Naive thymus-derived CD4-positive, alpha-beta T cell (primary cell): ENCODE measurements around the gene ZNF177. TPM values are rescaled to one million over a fixed set of nuclear protein-coding genes. Genes with fewer than 3 reads are reported as not detected.

Experiments used
- ATAC-seq: fragments of 150-1000 bp; cut with Tn5 transposase; 2 replicates; pipeline ENCODE4 v1.10.0; 2021; ENCODE audit warnings: mild to moderate bottlenecking, moderate library complexity
- CTCF ChIA-PET: fragments of 350-600 bp; sonication (Branson Sonifier 250); formaldehyde crosslinking; loops from one replicate; lab custom pipeline; 2021; ENCODE audit warnings: antibody characterized with exemption; lab: Charles Lee
- POLR2A ChIA-PET: fragments of 350-600 bp; sonication (Branson Sonifier 250); formaldehyde crosslinking; loops from one replicate; lab custom pipeline; 2021; ENCODE audit warnings: antibody characterized with exemption, inconsistent platforms; lab: Charles Lee
- DNase-seq, 9 donors: peaks; one replicate each; pipeline versions ENCODE4 v3.0.0 to v3.0.0-alpha.2; 2020 to 2022; ENCODE audit warnings: mixed read lengths in 1 of 9
- H3K27ac ChIP-seq: one replicate; pipeline ENCODE4 v1.7.0; 2013; ENCODE audit warnings: mild to moderate bottlenecking, low read depth, low read length, moderate library complexity
- H3K27me3 ChIP-seq, 2 donors: one replicate each; pipeline ENCODE4 v1.7.0; 2013; ENCODE audit warnings: low read length in 2 of 2, mild to moderate bottlenecking in 2 of 2, moderate library complexity in 2 of 2; ENCODE audit not compliant: control insufficient read depth in 2 of 2, insufficient read depth in 2 of 2
- H3K36me3 ChIP-seq, 3 experiments: 1 replicate in 2 of 3; 2 replicates in 1 of 3; pipeline ENCODE4 v1.7.0; 2013; ENCODE audit warnings: low read length in 3 of 3, mild to moderate bottlenecking in 3 of 3, moderate library complexity in 1 of 3; ENCODE audit not compliant: insufficient read depth in 3 of 3, control insufficient read depth in 2 of 3
- H3K4me1 ChIP-seq, 2 donors: one replicate each; pipeline ENCODE4 v1.7.0; 2013; ENCODE audit warnings: low read length in 2 of 2, mild to moderate bottlenecking in 2 of 2, moderate library complexity in 1 of 2; ENCODE audit not compliant: control insufficient read depth in 2 of 2, insufficient read depth in 2 of 2
- H3K4me3 ChIP-seq: 2 replicates; pipeline ENCODE4 v1.7.0; 2013; ENCODE audit warnings: mild to moderate bottlenecking, low read length
- H3K9me3 ChIP-seq, 3 experiments: 1 replicate in 2 of 3; 2 replicates in 1 of 3; pipeline ENCODE4 v1.7.0; 2013; ENCODE audit warnings: low read length in 3 of 3; ENCODE audit not compliant: control insufficient read depth in 2 of 3
- H3K27ac Mint-ChIP-seq, 9 donors: one replicate each; pipeline ENCODE4 v1.8.0; 2020 to 2022; ENCODE audit warnings: mixed read lengths in 9 of 9, mild to moderate bottlenecking in 8 of 9, moderate library complexity in 5 of 9, inconsistent platforms in 2 of 9
- H3K27me3 Mint-ChIP-seq, 5 donors: one replicate each; pipeline ENCODE4 v1.8.0; 2021 to 2022; ENCODE audit warnings: mixed read lengths in 5 of 5, mild to moderate bottlenecking in 1 of 5
- H3K36me3 Mint-ChIP-seq, 5 donors: one replicate each; pipeline ENCODE4 v1.8.0; 2020 to 2022; ENCODE audit warnings: mixed read lengths in 5 of 5, mild to moderate bottlenecking in 3 of 5, inconsistent platforms in 1 of 5
- H3K4me1 Mint-ChIP-seq, 7 donors: one replicate each; pipeline ENCODE4 v1.8.0; 2020 to 2022; ENCODE audit warnings: mixed read lengths in 7 of 7, mild to moderate bottlenecking in 3 of 7, inconsistent platforms in 1 of 7
- H3K4me3 Mint-ChIP-seq, 10 donors: one replicate each; pipeline ENCODE4 v1.8.0; 2020 to 2022; ENCODE audit warnings: mild to moderate bottlenecking in 10 of 10, mixed read lengths in 10 of 10, moderate library complexity in 6 of 10, inconsistent platforms in 2 of 10
- H3K9me3 Mint-ChIP-seq, 11 donors: one replicate each; pipeline ENCODE4 v1.8.0; 2020 to 2022; ENCODE audit warnings: mixed read lengths in 11 of 11, mild to moderate bottlenecking in 4 of 11, inconsistent platforms in 1 of 11, moderate library complexity in 1 of 11
- intact Hi-C, 2 donors: fragments of 100-400 bp; cut with micrococcal nuclease; formaldehyde crosslinking; loops; one replicate each; pipeline ENCODE4 v1.15.1; 2023
- polyA plus RNA-seq, 2 donors: library from polyadenylated mRNA; unstranded; fragments of 300-500 nt; fragmentation: Illumina TruSeq; gene quantifications; one replicate each; pipeline ENCODE4 v1.2.3, GENCODE V29; 2021
- total RNA-seq, 6 experiments: library from RNA in 5 of 6; stranded (reverse) in 5 of 6; gene quantifications; 1 replicate in 5 of 6; 2 replicates in 1 of 6; pipeline ENCODE4 v1.2.3 and lab custom pipeline; 2021 to 2026

ZNF177 gene
- total and polyA plus RNA-seq, 7 experiments from 2014 or later, result 0.21 to 4.3 (median 1.1) TPM

GRCh38 chr19:9406798-9407352 is 44.1 kb downstream of the ZNF177 start:
- Histone ChIP-seq H3K4me1 (peaks cover 0 to 6% of the 10 kb centered on the region in 2 donors), H3K27me3 (no peaks in the 10 kb centered on the region), H3K36me3 (peaks cover 0 to 11% (median 0%) of the 10 kb centered on the region in 3 experiments), H3K4me3 (peak overlapping the region; percentile 54), H3K9me3 (peaks cover 12 to 77% (median 34%) of the 10 kb centered on the region in 3 experiments), H3K27ac (no peak overlapping the region)
- ATAC-seq (peak; percentile 61), DNase-seq (peak in 7 of 9 donors; percentile 12 to 47 (median 25))
- Mint-ChIP-seq H3K4me1 (peaks cover 7 to 29% (median 14%) of the 10 kb centered on the region in 7 donors), H3K36me3 (peaks cover 29 to 50% (median 34%) of the 10 kb centered on the region in 5 donors), H3K27me3 (peaks cover 0 to 8% (median 4%) of the 10 kb centered on the region in 5 donors), H3K9me3 (peaks cover 9 to 95% (median 63%) of the 10 kb centered on the region in 11 donors), H3K4me3 (peak overlapping the region; percentile 75 to 90 (median 81)), H3K27ac (peak overlapping the region in 2 of 9 donors; percentile 18 to 60)
- ChIA-PET POLR2A (interaction anchor here (1.4 kb wide), 1 partner anchor 28 kb away, joined by 3 read pairs; the partner anchor contains the start of gene ZNF266), CTCF (no interaction called here)
- intact Hi-C loops, result no loop called here

DNA sequence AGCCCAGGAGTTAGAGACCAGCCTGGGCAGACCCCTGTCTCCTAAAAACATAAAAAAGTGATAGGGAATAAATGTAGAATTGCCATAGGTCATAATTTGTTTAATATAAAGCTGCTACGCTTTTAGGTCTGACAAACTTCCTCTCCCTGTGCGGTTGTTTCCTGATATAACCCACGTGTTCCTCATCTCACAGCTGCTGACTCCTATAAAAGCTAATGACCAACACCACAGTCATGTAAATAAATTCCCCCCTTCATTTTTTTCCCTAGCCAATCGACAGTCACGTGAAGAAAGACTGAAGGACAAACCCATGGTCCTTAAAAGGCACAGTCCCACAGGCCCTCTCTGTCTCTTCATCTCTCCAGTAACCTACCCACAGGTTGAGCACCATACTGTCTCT is 45.0 kb downstream of the ZNF177 start:
- peak overlapping the region; percentile 54 for H3K4me3 ChIP-seq
- POLR2A ChIA-PET, result no interaction called here

GRCh38 chr19:9413240-9413954 is 50.6 kb downstream of the ZNF177 start:
- ChIA-PET CTCF (no interaction called here), POLR2A (no interaction called here)
- Histone ChIP-seq H3K27me3 (no peaks in the 10 kb centered on the region), H3K9me3 (peaks cover 41 to 96% (median 63%) of the 10 kb centered on the region in 3 experiments), H3K27ac (no peak overlapping the region), H3K36me3 (peaks cover 39 to 61% (median 49%) of the 10 kb centered on the region in 3 experiments), H3K4me1 (no peaks in the 10 kb centered on the region), H3K4me3 (peak overlapping the region; percentile 18)
- peaks cover 8 to 99% (median 77%) of the 10 kb centered on the region in 11 donors for H3K9me3 Mint-ChIP-seq
- peaks cover 31 to 80% (median 61%) of the 10 kb centered on the region in 5 donors for H3K36me3 Mint-ChIP-seq
- DNase-seq (no peak), ATAC-seq (no peak)
- no peaks in the 10 kb centered on the region for H3K4me1 Mint-ChIP-seq
- H3K27ac Mint-ChIP-seq, result no peak overlapping the region
- intact Hi-C loops, result no loop called here
- H3K4me3 Mint-ChIP-seq, result no peak overlapping the region
- H3K27me3 Mint-ChIP-seq, result no peaks in the 10 kb centered on the region

More for the DNA sequence above, 45.0 kb downstream of the ZNF177 start:
- peaks cover 0 to 16% (median 5%) of the 10 kb centered on the region in 3 experiments for H3K36me3 ChIP-seq
- H3K4me1 Mint-ChIP-seq, result peaks cover 7 to 29% (median 14%) of the 10 kb centered on the region in 7 donors
- peaks cover 20 to 87% (median 41%) of the 10 kb centered on the region in 3 experiments for H3K9me3 ChIP-seq
- ATAC-seq (no peak), DNase-seq (no peak)
- CTCF ChIA-PET, result no interaction called here
- H3K27me3 ChIP-seq, result no peaks in the 10 kb centered on the region
- H3K9me3 Mint-ChIP-seq, result peaks cover 9 to 100% (median 72%) of the 10 kb centered on the region in 11 donors
- H3K27ac Mint-ChIP-seq, result peak overlapping the region in 3 of 9 donors; percentile 32 to 65 (median 50)
- peaks cover 0 to 6% of the 10 kb centered on the region in 2 donors for H3K4me1 ChIP-seq
- no peak overlapping the region for H3K27ac ChIP-seq
- H3K36me3 Mint-ChIP-seq, result peaks cover 29 to 58% (median 41%) of the 10 kb centered on the region in 5 donors
- peaks cover 0 to 8% (median 4%) of the 10 kb centered on the region in 5 donors for H3K27me3 Mint-ChIP-seq
- intact Hi-C loops, result no loop called here
- H3K4me3 Mint-ChIP-seq, result peak overlapping the region; percentile 26 to 90 (median 72)

- DNase-seq, result no peak
- H3K9me3 ChIP-seq, result peaks cover 0 to 55% (median 16%) of the 10 kb centered on the region in 3 experiments
- H3K27me3 Mint-ChIP-seq, result no peaks in the 10 kb centered on the region
- peaks cover 2% of the 10 kb centered on the region in 2 donors for H3K4me1 ChIP-seq
- ChIA-PET CTCF (no interaction called here), POLR2A (no interaction called here)
- H3K4me3 Mint-ChIP-seq, result no peak overlapping the region
- no peak for ATAC-seq
- no peak overlapping the region for H3K27ac ChIP-seq
- intact Hi-C loops, result no loop called here
- peaks cover 4 to 27% (median 16%) of the 10 kb centered on the region in 7 donors for H3K4me1 Mint-ChIP-seq
- H3K27me3 ChIP-seq, result no peaks in the 10 kb centered on the region
- peaks cover 56 to 98% (median 97%) of the 10 kb centered on the region in 5 donors for H3K36me3 Mint-ChIP-seq
- peaks cover 15 to 97% (median 23%) of the 10 kb centered on the region in 3 experiments for H3K36me3 ChIP-seq
- H3K9me3 Mint-ChIP-seq, result peaks cover 10 to 89% (median 47%) of the 10 kb centered on the region in 11 donors
- no peak overlapping the region for H3K27ac Mint-ChIP-seq
- no peak overlapping the region for H3K4me3 ChIP-seq
Observed at GRCh38 chr19:9427941-9428340, 65.1 kb downstream of the ZNF177 start.

GRCh38 chr19:9430444-9430843 is 67.6 kb downstream of the ZNF177 start:
- POLR2A ChIA-PET, result no interaction called here
- ATAC-seq (no peak), DNase-seq (no peak)
- Histone ChIP-seq H3K4me3 (no peak overlapping the region), H3K36me3 (peaks cover 8 to 84% (median 13%) of the 10 kb centered on the region in 3 experiments), H3K27ac (no peak overlapping the region), H3K4me1 (peaks cover 16 to 17% of the 10 kb centered on the region in 2 donors), H3K27me3 (no peaks in the 10 kb centered on the region), H3K9me3 (peaks cover 0 to 34% (median 8%) of the 10 kb centered on the region in 3 experiments)
- peaks cover 41 to 86% (median 86%) of the 10 kb centered on the region in 5 donors for H3K36me3 Mint-ChIP-seq
- H3K27me3 Mint-ChIP-seq, result no peaks in the 10 kb centered on the region
- CTCF ChIA-PET, result no interaction called here
- H3K9me3 Mint-ChIP-seq, result peaks cover 0 to 72% (median 31%) of the 10 kb centered on the region in 11 donors
- intact Hi-C loops, result no loop called here
- no peak overlapping the region for H3K4me3 Mint-ChIP-seq
- H3K27ac Mint-ChIP-seq, result peak overlapping the region in 1 of 9 donors; percentile 9
- H3K4me1 Mint-ChIP-seq, result peaks cover 15 to 48% (median 34%) of the 10 kb centered on the region in 7 donors

DNA sequence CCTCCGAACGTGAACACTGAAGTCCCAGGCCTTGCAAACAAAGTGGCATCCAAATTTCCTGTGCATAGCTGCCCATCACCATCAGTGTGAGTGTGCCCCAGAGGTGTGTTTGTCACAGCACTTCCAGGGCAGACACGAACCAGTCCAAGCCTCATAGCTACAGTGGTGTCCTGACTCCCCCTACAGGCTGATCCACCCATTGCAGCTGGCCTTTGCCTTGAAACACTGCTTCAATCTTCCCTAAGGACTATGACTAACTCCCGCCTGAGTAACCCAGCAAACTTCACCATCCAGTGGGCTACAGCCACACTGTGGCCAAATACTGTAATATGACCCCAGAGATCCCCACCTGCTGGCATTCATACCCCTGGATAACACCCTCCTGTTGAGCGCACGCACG is 68.7 kb downstream of the ZNF177 start:
- Mint-ChIP-seq H3K36me3 (peaks cover 35 to 77% (median 75%) of the 10 kb centered on the region in 5 donors), H3K9me3 (peaks cover 0 to 66% (median 29%) of the 10 kb centered on the region in 11 donors), H3K4me1 (peaks cover 22 to 58% (median 42%) of the 10 kb centered on the region in 7 donors), H3K27ac (peak overlapping the region in 2 of 9 donors; percentile 36 to 61), H3K27me3 (no peaks in the 10 kb centered on the region), H3K4me3 (peak overlapping the region in 2 of 10 donors; percentile 4 to 51)
- no peak overlapping the region for H3K27ac ChIP-seq
- DNase-seq (peak in 3 of 9 donors; percentile 25 to 32 (median 27)), ATAC-seq (peak; percentile 28)
- no peaks in the 10 kb centered on the region for H3K27me3 ChIP-seq
- peaks cover 0 to 25% (median 4%) of the 10 kb centered on the region in 3 experiments for H3K9me3 ChIP-seq
- H3K4me3 ChIP-seq, result no peak overlapping the region
- H3K36me3 ChIP-seq, result peaks cover 7 to 74% (median 13%) of the 10 kb centered on the region in 3 experiments
- POLR2A ChIA-PET, result no interaction called here
- CTCF ChIA-PET, result no interaction called here
- H3K4me1 ChIP-seq, result peaks cover 24 to 26% of the 10 kb centered on the region in 2 donors
- intact Hi-C loops, result loop anchor here in 1 of 2 donors (1.0 kb wide), 1 partner anchor 226 kb away; no protein-coding TSS in a partner anchor
